EL (cell line): ENCODE data around the gene PSORS1C1.
"Not testable (repeated sequence)": the region's sequence is repeated elsewhere in the genome, so short reads cannot be mapped to it uniquely, and the experiment has no call there.

ENCODE experiments used
- DNase-seq: peaks from one replicate; pipeline ENCODE4 v3.0.0-alpha.2; 2016

The PSORS1C1 gene

GRCh38 chr6:31161216-31162126 lies 46.9 kb downstream of the PSORS1C1 start:
- DNase-seq, result no peak

- DNase-seq, result no peak
Measured at GRCh38 chr6:31162463-31163165, 48.0 kb downstream of the PSORS1C1 start.

GRCh38 chr6:31163922-31164321 lies 49.3 kb downstream of the PSORS1C1 start:
- no peak for DNase-seq

- DNase-seq, result not testable (repeated sequence)
Measured at GRCh38 chr6:31164475-31165063, 50.0 kb downstream of the PSORS1C1 start.

- not testable (repeated sequence) for DNase-seq
Measured at GRCh38 chr6:31165064-31165832, 50.6 kb downstream of the PSORS1C1 start.

GRCh38 chr6:31165986-31166385 lies 51.4 kb downstream of the PSORS1C1 start:
- DNase-seq, result no peak

- no peak for DNase-seq
Measured at GRCh38 chr6:31168606-31169005, 54.0 kb downstream of the PSORS1C1 start.

- DNase-seq, result peak; percentile 28
Measured at GRCh38 chr6:31169123-31169857, 54.7 kb downstream of the PSORS1C1 start.

- not testable (repeated sequence) for DNase-seq
Measured at GRCh38 chr6:31169858-31170599, 55.4 kb downstream of the PSORS1C1 start.

- DNase-seq, result no peak
Measured at GRCh38 chr6:31170600-31170881, 55.9 kb downstream of the PSORS1C1 start, which contains the start of gene POU5F1. POU5F1 (minus strand) TSS chr6:31170682; CDS start chr6:31170620, 62 bp downstream.

GRCh38 chr6:31170987-31171671 lies 56.5 kb downstream of the PSORS1C1 start:
- DNase-seq, result no peak

- no peak for DNase-seq
Measured at GRCh38 chr6:31171931-31172905, 57.6 kb downstream of the PSORS1C1 start.

- no peak for DNase-seq
Measured at GRCh38 chr6:31172973-31173384, 58.4 kb downstream of the PSORS1C1 start.

- no peak for DNase-seq
Measured at GRCh38 chr6:31173406-31173805, 58.8 kb downstream of the PSORS1C1 start.

- no peak for DNase-seq
Measured at GRCh38 chr6:31174378-31174777, 59.8 kb downstream of the PSORS1C1 start.

GRCh38 chr6:31175971-31176370 lies 61.4 kb downstream of the PSORS1C1 start:
- peak; percentile 91 for DNase-seq

- DNase-seq, result peak; percentile 39
Measured at GRCh38 chr6:31178143-31179041, 63.8 kb downstream of the PSORS1C1 start.

- DNase-seq, result no peak
Measured at GRCh38 chr6:31179042-31179386, 64.4 kb downstream of the PSORS1C1 start.

GRCh38 chr6:31179896-31180295 lies 65.3 kb downstream of the PSORS1C1 start:
- DNase-seq, result no peak
